NCI-H2081 (cell line): ENCODE data around the gene PRELID1.
"Not testable (repeated sequence)": the region's sequence is repeated elsewhere in the genome, so short reads cannot be mapped to it uniquely, and the experiment has no call there.

Experiments
- DNase-seq, 2 experiments: peaks; one replicate each; lab custom pipeline; 2025; lab: John Stamatoyannopoulos, UW

Gene PRELID1

DNA sequence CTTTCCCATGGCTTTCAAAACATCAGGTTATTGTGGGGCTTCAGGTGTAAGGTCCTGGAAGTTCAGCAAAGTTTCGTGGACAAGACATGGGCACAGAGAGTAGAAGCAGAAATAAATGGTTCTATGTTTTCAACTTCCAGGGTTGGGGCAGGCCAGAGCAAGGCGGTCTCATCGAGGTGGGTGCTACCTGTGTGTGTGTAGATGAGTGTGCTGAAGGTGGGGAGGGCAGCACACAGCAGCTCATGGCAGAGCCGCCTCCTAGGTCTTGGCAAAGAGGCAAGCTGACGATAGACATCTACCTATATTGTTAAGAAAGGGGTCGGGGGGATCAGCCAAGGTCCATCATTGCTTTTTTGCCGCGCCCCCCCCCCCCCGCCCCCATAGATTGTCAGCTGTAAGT lies 3.9 kb upstream of the PRELID1 start:
- no peak for DNase-seq

DNA sequence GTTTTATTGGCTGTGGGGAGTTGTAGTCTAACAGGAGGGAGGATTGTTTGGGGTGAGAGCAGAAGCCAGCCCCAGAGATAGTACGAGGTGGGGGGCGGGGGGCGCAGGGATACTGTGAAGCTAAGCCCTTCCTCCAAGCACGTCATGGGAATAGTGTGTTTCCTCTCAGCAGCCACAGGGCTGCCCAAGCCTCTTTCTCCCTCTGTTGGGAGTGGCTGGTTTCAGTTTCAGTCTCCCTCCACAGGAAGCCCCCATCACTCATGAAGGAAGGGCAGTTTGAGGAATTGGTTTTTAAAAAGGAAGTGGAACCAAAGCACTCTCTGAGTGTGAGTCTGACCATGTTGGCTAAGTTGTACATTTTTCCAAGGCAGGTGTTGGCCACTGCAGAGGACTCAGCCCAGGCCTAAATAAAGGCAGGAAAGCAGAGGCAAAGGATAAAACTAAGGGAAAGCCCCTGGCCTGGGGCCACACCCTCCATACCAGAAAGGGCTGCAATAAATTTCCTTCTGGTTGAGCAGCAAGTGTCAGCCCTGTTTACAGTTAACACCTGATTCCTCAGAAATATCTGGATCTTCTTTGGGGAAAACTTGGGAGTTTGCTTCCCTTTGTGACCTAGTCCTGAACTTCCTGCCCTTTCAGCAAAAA lies 3.2 kb upstream of the PRELID1 start:
- peak in 1 of 2 experiments; percentile 18 for DNase-seq

DNA sequence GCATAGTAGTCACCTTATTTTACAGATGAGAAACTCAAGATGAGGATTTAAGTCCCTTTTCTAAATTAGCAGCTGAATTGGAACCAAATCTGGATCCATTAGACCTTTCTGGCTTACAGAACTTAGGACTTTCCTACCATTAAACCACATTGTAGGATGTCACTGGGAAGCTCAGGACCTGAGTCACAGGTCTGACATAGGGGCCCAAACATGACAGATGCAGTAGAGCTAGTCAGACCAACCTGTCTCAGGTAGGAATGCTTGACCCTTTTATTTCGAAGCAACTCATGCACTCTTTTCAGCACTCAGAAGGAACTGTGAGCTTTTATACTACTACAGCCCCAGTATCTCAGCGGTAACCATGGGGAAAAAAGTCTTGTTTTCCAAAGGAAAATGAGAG lies 2.6 kb upstream of the PRELID1 start:
- DNase-seq = no peak

- peak; percentile 70 to 88 for DNase-seq
Measured at GRCh38 chr5:177301503-177302165, 2.0 kb upstream of the PRELID1 start.

DNA sequence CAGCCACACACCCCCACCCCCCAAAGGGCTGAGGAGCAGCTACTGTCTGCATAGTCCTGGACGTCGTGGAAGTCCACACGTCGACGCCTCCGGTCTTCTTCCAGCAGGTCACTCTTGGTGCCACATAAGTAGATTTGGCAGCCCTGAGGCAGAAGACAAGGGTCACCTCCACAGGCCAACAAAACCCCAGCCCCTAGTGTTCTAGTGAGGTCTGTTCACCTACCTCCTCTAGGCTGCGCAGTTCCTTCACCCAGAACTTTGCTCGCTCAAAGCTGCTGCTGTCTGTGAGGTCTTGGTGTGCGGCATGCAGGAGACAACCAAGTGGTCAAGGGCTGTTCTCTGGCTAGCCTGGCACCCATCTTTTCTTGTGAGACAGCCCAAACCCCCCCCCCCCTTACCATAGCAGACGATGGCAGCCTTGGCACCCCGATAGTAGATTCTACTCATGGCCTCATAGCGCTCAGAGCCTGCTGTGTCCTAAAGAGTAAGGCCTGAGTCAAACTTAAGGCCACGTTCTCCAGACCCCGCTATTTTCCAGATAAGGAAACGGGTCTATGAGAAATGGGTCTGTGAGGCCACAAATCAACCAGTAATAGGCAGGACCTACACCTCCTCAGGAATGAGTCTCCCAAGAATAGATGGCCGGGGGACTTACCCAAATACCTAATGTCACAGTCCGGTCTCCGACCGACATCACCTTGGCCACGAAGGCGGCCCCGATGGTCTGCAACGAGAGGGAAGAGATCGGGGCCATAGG lies 1.1 kb upstream of the PRELID1 start:
- DNase-seq = no peak

DNA sequence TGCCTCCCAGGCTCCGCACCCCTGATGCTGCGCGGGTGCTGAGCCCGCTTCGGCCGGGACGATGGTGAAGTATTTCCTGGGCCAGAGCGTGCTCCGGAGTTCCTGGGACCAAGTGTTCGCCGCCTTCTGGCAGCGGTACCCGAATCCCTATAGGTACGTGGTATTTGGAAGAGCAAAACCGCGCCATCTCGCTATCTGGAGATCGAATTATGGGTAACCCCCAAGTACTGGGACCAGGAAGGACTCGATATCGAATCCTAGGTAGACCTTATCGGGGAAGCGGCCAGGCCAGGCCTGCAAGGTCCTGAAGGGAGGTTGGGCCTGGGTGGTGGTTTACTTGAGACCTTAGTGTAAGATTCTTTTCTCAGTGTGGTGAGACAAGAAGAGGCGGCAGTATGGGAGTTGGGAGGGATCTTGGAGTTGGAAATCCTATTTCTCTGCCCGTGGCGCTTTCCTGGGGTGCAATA lies 359 bp downstream of the PRELID1 start:
- no peak for DNase-seq

- DNase-seq = no peak
Measured at GRCh38 chr5:177304392-177305119, 957 bp downstream of the PRELID1 start.

- DNase-seq = not testable (repeated sequence)
Measured at GRCh38 chr5:177306103-177306640, 2.6 kb downstream of the PRELID1 start.

DNA sequence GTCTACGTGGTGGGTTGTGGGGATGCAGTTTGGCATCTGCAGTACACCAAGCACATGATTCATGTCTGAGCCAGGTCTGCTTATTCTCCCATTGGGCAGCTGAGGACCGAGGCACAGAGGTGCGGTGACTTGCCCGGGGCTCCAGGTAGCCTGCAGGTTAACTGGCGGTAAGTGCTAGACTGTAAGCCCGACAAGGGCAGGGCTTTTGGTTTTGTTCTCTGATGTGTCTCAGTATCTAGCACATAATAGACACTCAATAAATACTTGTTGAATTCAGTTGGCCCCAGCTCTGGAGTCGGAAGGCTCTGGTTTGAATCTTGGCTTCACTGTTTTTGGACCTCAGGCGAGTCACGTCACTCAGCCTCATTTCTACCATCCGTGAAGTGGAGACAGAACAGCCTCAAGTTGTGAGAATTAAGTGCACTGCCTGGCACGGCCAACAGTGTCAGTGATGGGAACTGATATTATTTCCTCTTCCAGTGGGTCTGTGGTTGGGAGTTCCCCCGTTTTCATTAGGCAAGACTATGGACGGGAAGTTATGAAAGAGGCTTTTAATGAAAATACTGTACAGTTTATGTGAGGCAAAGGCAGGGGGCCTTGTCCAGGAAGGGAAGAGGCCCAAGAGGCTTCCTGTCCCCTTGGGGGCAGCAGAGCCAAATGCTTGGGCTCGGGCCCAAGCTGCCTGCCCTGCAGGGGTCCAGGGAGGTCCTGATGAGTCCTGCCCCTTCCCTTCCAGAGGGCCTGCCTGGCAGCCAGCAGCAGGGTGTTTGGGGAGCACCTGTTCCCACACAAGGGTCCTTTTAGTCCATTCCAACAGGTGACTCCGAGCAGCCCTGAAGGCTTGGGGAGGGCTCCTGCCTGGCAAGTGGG lies 3.3 kb downstream of the PRELID1 start:
- DNase-seq = no peak

DNA sequence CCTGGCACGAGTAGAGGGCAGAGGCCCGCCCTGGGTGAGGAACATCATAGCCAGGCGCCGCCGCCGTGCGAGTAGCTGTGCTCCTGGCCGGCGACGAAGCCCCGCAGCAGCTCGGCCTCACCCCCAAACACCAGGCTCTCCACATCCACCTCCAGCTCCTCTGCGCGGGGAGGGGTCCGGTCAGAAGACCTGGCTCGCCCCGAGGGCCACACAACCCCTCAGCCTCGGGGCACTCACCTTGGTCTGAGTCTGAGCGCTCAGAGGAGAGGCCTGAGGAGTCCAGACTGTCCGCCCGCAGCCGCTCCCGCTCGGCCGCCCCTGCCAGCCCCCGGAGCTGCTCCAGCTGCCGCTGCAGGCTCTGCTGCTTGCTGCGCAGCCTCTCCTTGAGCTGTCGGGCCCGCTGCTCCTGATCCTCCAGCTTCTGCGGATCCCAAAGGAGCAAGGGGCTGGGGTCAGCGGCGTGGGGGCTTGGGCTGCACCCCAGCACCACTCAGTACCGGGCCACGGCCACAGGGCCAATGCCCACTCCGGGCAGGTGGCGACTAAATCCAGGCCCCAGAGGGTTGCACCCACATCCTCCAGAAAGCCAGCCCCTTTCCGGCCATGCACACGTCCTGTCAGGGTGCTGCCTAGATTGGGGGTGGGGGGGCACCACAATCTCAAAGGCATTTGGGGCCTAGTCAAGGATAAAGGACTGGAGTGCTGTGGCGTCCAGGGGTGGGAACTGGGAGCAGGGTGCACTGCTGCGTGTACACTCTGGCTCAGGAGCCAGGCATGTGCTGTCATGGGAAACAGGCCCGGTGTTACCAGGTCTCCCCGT lies 4.2 kb downstream of the PRELID1 start:
- DNase-seq = no peak

DNA sequence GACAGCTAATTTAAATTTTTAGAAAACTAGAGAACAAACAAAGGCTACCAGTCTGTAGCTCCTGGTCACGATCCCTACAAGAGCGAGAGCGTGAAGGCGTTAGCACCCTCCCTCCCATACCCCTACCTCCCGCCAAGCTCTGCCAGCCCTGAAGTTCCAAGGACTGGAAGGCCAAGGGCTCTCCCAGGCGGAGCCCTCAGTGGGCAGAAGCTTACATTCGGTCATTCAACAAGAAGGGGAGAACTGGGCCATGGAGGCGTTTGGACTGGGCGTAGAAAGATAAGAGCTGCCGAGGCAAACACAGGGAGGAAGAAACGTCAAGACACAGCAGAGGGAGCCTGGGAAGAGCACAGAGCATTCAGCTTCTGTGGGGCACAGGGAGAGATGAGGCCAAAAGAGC lies 5.1 kb downstream of the PRELID1 start:
- no peak for DNase-seq

DNA sequence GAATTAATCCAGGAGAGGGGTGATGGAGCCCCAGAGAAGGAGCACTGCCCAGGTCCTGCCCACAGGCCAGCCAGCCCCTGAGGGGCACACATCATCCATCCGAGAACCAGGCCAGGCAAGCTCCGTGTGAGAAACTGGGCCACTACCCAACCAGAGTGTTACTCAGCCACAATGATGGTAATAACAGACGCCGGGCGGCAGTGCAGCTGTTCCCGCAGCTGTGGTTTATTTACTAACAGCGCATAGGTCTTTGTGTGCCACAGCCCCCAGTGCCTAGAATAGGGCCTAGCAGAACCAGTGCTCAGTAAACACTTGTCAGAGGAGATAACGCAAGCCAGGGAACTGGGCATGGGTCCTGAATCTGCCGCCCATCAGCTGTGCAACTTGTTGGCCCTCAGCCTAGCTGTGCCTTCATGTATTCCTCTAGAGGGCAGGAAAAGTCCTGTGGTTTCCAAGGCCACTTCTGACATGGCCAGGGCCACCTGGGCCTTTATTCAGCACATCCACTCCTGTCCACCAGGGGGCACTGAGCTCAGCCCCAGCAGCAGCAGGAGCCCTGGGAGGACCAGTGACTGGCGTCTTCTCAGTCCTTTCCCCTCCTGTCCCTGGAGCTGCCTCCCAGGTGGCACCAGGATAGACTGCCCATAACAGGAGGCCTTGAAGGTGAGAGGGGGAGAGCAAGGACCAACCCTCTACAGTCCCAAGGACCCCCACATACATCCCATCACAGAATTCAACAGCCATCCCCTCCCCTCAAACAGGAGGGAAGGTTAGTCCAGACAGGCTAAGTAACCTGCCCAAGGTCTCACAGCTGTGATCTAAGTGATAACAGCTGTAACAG lies 6.0 kb downstream of the PRELID1 start:
- DNase-seq = peak; percentile 55 to 70

DNA sequence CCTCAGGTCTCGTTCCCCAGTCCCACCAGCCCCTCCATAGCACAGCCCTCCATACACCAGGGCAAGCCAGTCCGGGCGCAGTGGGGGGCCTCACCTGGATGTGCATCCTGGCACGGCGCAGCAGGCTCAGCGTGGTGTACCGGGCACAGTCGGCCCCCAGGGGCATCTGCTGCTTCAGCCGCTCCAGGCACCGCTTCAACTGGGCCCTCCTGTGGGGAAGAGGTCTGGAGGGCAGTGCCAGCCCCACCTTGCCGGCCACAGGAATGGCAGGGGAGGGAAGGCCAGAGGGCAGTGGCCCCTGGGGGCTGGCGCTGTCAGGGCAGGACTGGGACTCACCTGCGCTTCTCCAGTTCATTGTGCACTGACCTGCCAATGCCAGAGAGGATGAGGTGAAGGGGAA lies 6.7 kb downstream of the PRELID1 start:
- DNase-seq = peak in 1 of 2 experiments; percentile 51

GRCh38 chr5:177310757-177311391 lies 7.3 kb downstream of the PRELID1 start:
- peak; percentile 49 to 73 for DNase-seq

GRCh38 chr5:177311392-177311722 lies 7.8 kb downstream of the PRELID1 start:
- no peak for DNase-seq

- peak; percentile 94 to 97 for DNase-seq
Measured at GRCh38 chr5:177311723-177312648, 8.4 kb downstream of the PRELID1 start, which contains the start of gene MXD3. MXD3 (minus strand) TSS chr5:177311898; CDS start chr5:177311830, 68 bp downstream.

GRCh38 chr5:177312649-177313181 lies 9.1 kb downstream of the PRELID1 start:
- peak in 1 of 2 experiments; percentile 54 for DNase-seq
